Measurements from ENCODE around the gene NHLRC4.

Gene NHLRC4

DNA sequence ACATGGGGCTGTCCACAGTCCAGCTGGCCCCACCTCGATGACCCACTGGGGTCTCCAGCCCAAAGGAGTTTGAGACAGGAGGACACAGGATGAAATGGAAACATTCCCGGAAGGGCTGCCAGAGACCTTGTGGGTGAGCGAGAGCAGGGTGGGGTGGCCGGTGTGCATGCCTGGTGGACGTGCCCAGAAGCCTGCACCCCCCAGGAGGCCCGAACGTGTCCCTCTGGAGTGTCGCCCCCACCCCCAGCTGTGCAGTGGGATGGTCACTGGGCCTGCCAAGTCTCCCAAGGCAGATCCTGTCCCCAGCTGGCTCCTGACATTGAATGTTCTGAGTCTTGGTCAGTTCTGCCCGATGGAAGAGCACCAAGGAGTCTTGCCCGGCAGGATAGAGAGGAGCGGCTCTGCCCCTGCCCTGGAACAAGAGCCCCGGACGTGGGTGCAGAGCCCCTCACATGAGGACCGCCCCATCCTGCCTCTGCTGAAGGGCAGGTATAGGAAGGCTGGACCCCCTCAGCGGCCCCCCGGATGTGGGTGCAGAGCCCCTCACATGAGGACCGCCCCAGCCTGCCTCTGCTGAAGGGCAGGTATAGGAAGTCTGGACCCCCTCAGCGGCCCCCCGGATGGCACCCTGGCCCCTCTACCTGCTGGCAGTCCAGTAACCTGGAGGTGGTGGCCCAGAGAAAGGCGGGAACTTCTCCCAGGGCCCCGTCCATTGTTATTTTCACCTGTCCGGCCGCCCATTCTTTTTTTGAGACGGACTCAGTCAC lies 42.3 kb upstream of the NHLRC4 start:
- Histone ChIP-seq H3K4me3 (ENCODE audit: low read depth, low read length) (no peak overlapping the region), H3K27ac (ENCODE audit: extremely low read depth, low read depth, low read length) (no peak overlapping the region), H3K36me3 (ENCODE audit: control insufficient read depth in 2 of 2, insufficient read depth in 1 of 2, low read length in 2 of 2) (peaks cover 0 to 28% of the 10 kb centered on the region in 2 experiments; a peak in 1 of 3 replicates), H3K4me1 (ENCODE audit: control insufficient read depth, insufficient read depth, low read length) (peaks cover 5% of the 10 kb centered on the region), H3K9me3 (ENCODE audit: control insufficient read depth, insufficient read depth, low read depth, low read length) (no peaks in the 10 kb centered on the region)
- ChIA-PET CTCF (interaction anchor here (1.0 kb wide), 1 partner anchor 133 kb away, joined by 4 read pairs; no protein-coding TSS in a partner anchor), POLR2A (interaction anchor here (1.5 kb wide), 1 partner anchor 99 kb away, joined by 3 read pairs; the partner anchor contains the start of gene RAB11FIP3)
- TF ChIP-seq GLIS2 (tag by site-specific recombination; IDR thresholded peaks at IDR 0.05) (0 out of 2 replicates have a peak, but pooled peaks have one; percentile 20), GLIS1 (tag by site-specific recombination; IDR thresholded peaks at IDR 0.05) (peak; percentile 90), ZBTB8A (tag by site-specific recombination; IDR thresholded peaks at IDR 0.05) (no peak), ZNF560 (tag by site-specific recombination; IDR thresholded peaks at IDR 0.05; ENCODE audit: borderline replicate concordance) (no peak), ZNF37A (tag by site-specific recombination; IDR thresholded peaks at IDR 0.05) (no peak), BCL11A (tag by site-specific recombination; IDR thresholded peaks at IDR 0.05; ENCODE audit: low read depth) (no peak), HOXC10 (CRISPR knock-in tag; IDR thresholded peaks at IDR 0.05) (no peak), ZNF239 (tag by site-specific recombination; IDR thresholded peaks at IDR 0.05) (no peak), ZNF843 (tag by site-specific recombination; IDR thresholded peaks at IDR 0.05) (no peak)
- TF ChIP-seq, protein P1, sequence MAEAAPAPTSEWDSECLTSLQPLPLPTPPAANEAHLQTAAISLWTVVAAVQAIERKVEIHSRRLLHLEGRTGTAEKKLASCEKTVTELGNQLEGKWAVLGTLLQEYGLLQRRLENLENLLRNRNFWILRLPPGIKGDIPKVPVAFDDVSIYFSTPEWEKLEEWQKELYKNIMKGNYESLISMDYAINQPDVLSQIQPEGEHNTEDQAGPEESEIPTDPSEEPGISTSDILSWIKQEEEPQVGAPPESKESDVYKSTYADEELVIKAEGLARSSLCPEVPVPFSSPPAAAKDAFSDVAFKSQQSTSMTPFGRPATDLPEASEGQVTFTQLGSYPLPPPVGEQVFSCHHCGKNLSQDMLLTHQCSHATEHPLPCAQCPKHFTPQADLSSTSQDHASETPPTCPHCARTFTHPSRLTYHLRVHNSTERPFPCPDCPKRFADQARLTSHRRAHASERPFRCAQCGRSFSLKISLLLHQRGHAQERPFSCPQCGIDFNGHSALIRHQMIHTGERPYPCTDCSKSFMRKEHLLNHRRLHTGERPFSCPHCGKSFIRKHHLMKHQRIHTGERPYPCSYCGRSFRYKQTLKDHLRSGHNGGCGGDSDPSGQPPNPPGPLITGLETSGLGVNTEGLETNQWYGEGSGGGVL (tag by site-specific recombination; IDR thresholded peaks at IDR 0.05), result no peak
- TF ChIP-seq, protein P2, sequence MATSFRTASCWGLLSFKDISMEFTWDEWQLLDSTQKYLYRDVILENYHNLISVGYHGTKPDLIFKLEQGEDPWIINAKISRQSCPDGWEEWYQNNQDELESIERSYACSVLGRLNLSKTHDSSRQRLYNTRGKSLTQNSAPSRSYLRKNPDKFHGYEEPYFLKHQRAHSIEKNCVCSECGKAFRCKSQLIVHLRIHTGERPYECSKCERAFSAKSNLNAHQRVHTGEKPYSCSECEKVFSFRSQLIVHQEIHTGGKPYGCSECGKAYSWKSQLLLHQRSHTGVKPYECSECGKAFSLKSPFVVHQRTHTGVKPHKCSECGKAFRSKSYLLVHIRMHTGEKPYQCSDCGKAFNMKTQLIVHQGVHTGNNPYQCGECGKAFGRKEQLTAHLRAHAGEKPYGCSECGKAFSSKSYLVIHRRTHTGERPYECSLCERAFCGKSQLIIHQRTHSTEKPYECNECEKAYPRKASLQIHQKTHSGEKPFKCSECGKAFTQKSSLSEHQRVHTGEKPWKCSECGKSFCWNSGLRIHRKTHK (tag by site-specific recombination; IDR thresholded peaks at IDR 0.05), result no peak
- TF ChIP-seq, protein P3, sequence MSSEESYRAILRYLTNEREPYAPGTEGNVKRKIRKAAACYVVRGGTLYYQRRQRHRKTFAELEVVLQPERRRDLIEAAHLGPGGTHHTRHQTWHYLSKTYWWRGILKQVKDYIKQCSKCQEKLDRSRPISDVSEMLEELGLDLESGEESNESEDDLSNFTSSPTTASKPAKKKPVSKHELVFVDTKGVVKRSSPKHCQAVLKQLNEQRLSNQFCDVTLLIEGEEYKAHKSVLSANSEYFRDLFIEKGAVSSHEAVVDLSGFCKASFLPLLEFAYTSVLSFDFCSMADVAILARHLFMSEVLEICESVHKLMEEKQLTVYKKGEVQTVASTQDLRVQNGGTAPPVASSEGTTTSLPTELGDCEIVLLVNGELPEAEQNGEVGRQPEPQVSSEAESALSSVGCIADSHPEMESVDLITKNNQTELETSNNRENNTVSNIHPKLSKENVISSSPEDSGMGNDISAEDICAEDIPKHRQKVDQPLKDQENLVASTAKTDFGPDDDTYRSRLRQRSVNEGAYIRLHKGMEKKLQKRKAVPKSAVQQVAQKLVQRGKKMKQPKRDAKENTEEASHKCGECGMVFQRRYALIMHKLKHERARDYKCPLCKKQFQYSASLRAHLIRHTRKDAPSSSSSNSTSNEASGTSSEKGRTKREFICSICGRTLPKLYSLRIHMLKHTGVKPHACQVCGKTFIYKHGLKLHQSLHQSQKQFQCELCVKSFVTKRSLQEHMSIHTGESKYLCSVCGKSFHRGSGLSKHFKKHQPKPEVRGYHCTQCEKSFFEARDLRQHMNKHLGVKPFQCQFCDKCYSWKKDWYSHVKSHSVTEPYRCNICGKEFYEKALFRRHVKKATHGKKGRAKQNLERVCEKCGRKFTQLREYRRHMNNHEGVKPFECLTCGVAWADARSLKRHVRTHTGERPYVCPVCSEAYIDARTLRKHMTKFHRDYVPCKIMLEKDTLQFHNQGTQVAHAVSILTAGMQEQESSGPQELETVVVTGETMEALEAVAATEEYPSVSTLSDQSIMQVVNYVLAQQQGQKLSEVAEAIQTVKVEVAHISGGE (tag by site-specific recombination; conservative IDR thresholded peaks at IDR 0.05; ENCODE audit: low read depth), result no peak

DNA sequence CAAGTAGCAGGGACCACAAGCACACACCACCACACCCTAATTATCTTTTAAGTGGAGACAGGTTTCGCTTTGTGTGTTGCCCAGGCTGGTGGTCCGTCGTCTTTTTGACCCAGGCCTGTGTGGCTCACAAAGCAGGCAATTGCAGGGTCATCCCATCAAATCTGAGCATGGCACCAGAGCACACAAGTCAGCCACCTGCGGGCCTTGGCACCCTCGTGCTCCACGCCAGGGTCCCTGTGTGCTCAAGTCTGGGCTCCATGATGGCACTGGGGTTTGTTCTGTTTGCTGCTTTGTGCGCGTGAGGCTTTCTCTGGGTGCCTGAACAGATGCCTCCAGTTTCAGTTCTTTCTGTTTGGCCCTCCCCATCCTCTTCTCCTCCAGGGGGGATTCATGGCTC lies 41.7 kb upstream of the NHLRC4 start:
- POLR2A ChIA-PET, result no interaction called here
- Histone ChIP-seq H3K9me3 (ENCODE audit: control insufficient read depth, insufficient read depth, low read depth, low read length) (no peaks in the 10 kb centered on the region), H3K27ac (ENCODE audit: extremely low read depth, low read depth, low read length) (no peak overlapping the region), H3K36me3 (ENCODE audit: control insufficient read depth in 2 of 2, insufficient read depth in 1 of 2, low read length in 2 of 2) (peaks cover 0 to 28% of the 10 kb centered on the region in 2 experiments; a peak in 1 of 3 replicates), H3K4me1 (ENCODE audit: control insufficient read depth, insufficient read depth, low read length) (peaks cover 8% of the 10 kb centered on the region), H3K4me3 (ENCODE audit: low read depth, low read length) (no peak overlapping the region)
- CTCF ChIA-PET, result interaction anchor here (1.0 kb wide), 1 partner anchor 133 kb away, joined by 4 read pairs; no protein-coding TSS in a partner anchor
- TF ChIP-seq ZNF48 (tag by site-specific recombination; IDR thresholded peaks at IDR 0.05), result no peak
- TF ChIP-seq, protein P4, sequence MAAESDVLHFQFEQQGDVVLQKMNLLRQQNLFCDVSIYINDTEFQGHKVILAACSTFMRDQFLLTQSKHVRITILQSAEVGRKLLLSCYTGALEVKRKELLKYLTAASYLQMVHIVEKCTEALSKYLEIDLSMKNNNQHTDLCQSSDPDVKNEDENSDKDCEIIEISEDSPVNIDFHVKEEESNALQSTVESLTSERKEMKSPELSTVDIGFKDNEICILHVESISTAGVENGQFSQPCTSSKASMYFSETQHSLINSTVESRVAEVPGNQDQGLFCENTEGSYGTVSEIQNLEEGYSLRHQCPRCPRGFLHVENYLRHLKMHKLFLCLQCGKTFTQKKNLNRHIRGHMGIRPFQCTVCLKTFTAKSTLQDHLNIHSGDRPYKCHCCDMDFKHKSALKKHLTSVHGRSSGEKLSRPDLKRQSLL (tag by site-specific recombination; IDR thresholded peaks at IDR 0.05), result 0 out of 2 replicates have a peak, but pooled peaks have one; percentile 33
- TF ChIP-seq, protein P5, sequence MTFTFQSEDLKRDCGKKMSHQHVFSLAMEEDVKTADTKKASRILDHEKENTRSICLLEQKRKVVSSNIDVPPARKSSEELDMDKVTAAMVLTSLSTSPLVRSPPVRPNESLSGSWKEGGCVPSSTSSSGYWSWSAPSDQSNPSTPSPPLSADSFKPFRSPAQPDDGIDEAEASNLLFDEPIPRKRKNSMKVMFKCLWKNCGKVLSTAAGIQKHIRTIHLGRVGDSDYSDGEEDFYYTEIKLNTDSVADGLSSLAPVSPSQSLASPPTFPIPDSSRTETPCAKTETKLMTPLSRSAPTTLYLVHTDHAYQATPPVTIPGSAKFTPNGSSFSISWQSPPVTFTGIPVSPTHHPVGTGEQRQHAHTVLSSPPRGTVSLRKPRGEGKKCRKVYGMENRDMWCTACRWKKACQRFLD (tag by site-specific recombination; IDR thresholded peaks at IDR 0.05), result no peak
- no peak for TF ChIP-seq ZBTB8A (tag by site-specific recombination; IDR thresholded peaks at IDR 0.05)
- TF ChIP-seq, protein P6, sequence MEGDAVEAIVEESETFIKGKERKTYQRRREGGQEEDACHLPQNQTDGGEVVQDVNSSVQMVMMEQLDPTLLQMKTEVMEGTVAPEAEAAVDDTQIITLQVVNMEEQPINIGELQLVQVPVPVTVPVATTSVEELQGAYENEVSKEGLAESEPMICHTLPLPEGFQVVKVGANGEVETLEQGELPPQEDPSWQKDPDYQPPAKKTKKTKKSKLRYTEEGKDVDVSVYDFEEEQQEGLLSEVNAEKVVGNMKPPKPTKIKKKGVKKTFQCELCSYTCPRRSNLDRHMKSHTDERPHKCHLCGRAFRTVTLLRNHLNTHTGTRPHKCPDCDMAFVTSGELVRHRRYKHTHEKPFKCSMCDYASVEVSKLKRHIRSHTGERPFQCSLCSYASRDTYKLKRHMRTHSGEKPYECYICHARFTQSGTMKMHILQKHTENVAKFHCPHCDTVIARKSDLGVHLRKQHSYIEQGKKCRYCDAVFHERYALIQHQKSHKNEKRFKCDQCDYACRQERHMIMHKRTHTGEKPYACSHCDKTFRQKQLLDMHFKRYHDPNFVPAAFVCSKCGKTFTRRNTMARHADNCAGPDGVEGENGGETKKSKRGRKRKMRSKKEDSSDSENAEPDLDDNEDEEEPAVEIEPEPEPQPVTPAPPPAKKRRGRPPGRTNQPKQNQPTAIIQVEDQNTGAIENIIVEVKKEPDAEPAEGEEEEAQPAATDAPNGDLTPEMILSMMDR (tag by site-specific recombination; IDR thresholded peaks at IDR 0.05), result no peak
- no peak for TF ChIP-seq ZNF174 (tag by site-specific recombination; IDR thresholded peaks at IDR 0.05)
- TF ChIP-seq ZNF785 (tag by site-specific recombination; IDR thresholded peaks at IDR 0.05), result no peak
- TF ChIP-seq ZNF558 (tag by site-specific recombination; IDR thresholded peaks at IDR 0.05), result no peak
- TF ChIP-seq SALL2 (tag by site-specific recombination; IDR thresholded peaks at IDR 0.05; ENCODE audit: borderline replicate concordance), result no peak
- TF ChIP-seq ZNF23 (tag by site-specific recombination; IDR thresholded peaks at IDR 0.05; ENCODE audit: borderline replicate concordance), result no peak
- no peak for TF ChIP-seq ZNF510 (tag by site-specific recombination; IDR thresholded peaks at IDR 0.05; ENCODE audit: insufficient replicate concordance)
- TF ChIP-seq ZNF596 (tag by site-specific recombination; IDR thresholded peaks at IDR 0.05), result no peak

All from HEK293 (cell line).